Sigmoid colon (tissue), 7 donors: ENCODE data around the gene VIPR2. TPM values are rescaled to one million over a fixed set of nuclear protein-coding genes. Genes with fewer than 3 reads are reported as not detected.
"Not testable (repeated sequence)": the region's sequence is repeated elsewhere in the genome, so short reads cannot be mapped to it uniquely, and the experiment has no call there.

Experiments used
- DNase-seq: peaks from one replicate; pipeline ENCODE4 v3.0.0-alpha.2; 2019
- H3K27ac ChIP-seq, 4 donors: fragments of 200-600 bp; sonication (generic); one replicate each; pipeline ENCODE4 v1.5.1; 2016 to 2019; ENCODE audit warnings: mild to moderate bottlenecking in 1 of 4
- H3K27me3 ChIP-seq, 3 donors: fragments of 200-600 bp; sonication (generic); one replicate each; pipeline ENCODE4 v1.5.1; 2019; ENCODE audit warnings: mild to moderate bottlenecking in 1 of 3
- H3K36me3 ChIP-seq, 4 donors: fragments of 200-600 bp; sonication (generic); one replicate each; pipeline ENCODE4 v1.5.1; 2016 to 2019
- H3K4me1 ChIP-seq, 4 donors: fragments of 200-600 bp; sonication (generic); one replicate each; pipeline ENCODE4 v1.5.1; 2017 to 2019
- H3K4me3 ChIP-seq, 4 donors: fragments of 200-600 bp; sonication (generic); one replicate each; pipeline ENCODE4 v1.5.1; 2017 to 2019; ENCODE audit warnings: mild to moderate bottlenecking in 2 of 4, moderate library complexity in 1 of 4
- H3K9me3 ChIP-seq, 4 donors: fragments of 200-600 bp in 3 of 4; sonication (generic) in 3 of 4; one replicate each; pipeline versions ENCODE4 v1.5.1 to v1.6.1; 2013 to 2019
- EP300 ChIP-seq, 4 donors: sonication (generic); formaldehyde crosslinking; IDR thresholded peaks; one replicate each; pipeline ENCODE4 v1.6.1; 2017; ENCODE audit warnings: antibody characterized with exemption in 4 of 4
- POLR2A ChIP-seq, 2 donors: fragments of 450-650 bp; IDR thresholded peaks; one replicate each; pipeline ENCODE4 v1.6.1; 2016; ENCODE audit warnings: antibody characterized with exemption in 2 of 2, mild to moderate bottlenecking in 2 of 2, moderate library complexity in 2 of 2
- POLR2AphosphoS5 ChIP-seq, 4 donors: sonication (generic); formaldehyde crosslinking; IDR thresholded peaks; one replicate each; pipeline ENCODE4 v1.6.1; 2017; ENCODE audit warnings: antibody characterized with exemption in 4 of 4
- WGBS, 2 donors: extraction: QIAGEN DNeasy Blood & Tissue Kit; methylation state at CpG; one replicate each; pipeline ENCODE4 v1.1.7; 2013; 5-methylcytosine and 5-hydroxymethylcytosine counted together
- intact Hi-C: fragments of 100-400 bp; cut with DNase I; formaldehyde crosslinking; loops from one replicate; pipeline ENCODE4 v1.15.1; 2023
- polyA plus RNA-seq, 3 donors: library from polyadenylated mRNA; stranded (reverse); fragments of 200-250 nt; gene quantifications; one replicate each; pipeline ENCODE4 v1.2.3, GENCODE V29; 2013
- total RNA-seq, 4 donors: library from RNA; depleted of rRNA; stranded (reverse); fragments of >200 nt; gene quantifications; one replicate each; pipeline ENCODE4 v1.1.0, GENCODE V29; 2016
- TF ChIP-seq, protein P1 (sequence below), 4 experiments: fragments of 450-650 bp in 3 of 4; fragments of 200-600 bp in 1 of 4; IDR thresholded peaks; one replicate each; pipeline ENCODE4 v1.5.1; 2016 to 2019; ENCODE audit warnings: antibody characterized with exemption in 4 of 4, mild to moderate bottlenecking in 3 of 4, moderate library complexity in 2 of 4
- donor health status: healthy with polysubstance abuse.
- donor health status: Bipolar disorder and iron deficiency.
- donor health status: healthy.

The VIPR2 gene
- total and polyA plus RNA-seq, 7 donors = 0.23 to 21.4 (median 11.7) TPM

DNA sequence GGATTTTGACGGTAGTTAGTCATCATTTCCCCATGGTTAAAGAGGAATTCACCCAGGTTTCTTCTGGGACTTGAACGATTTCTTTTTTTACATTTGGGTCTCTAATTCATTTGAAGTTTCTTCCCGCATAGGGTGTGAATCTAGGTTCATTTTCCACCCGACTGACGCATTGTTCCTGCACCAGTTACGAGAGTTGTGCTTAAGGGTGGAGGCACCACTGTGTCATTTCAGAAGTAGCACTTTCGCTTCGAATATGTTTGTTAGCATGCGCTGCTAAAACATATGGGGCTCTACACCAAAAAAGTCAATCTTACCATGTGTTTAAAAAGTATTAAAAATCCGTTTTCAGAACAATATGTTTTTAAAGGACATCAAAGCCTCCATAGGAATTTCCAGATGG lies 140.3 kb downstream of the VIPR2 start:
- no peaks in the 10 kb centered on the region for H3K9me3 ChIP-seq
- H3K4me1 ChIP-seq = no peaks in the 10 kb centered on the region
- no peak overlapping the region for H3K4me3 ChIP-seq
- 81 to 86% methylated on average over 10 of the region's 10 CpGs for WGBS, 2 donors
- DNase-seq = no peak
- H3K27me3 ChIP-seq = no peaks in the 10 kb centered on the region
- no peak overlapping the region for H3K27ac ChIP-seq
- TF ChIP-seq POLR2A (IDR thresholded peaks at IDR 0.05) (no peak), POLR2AphosphoS5 (IDR thresholded peaks at IDR 0.05) (no peak), EP300 (IDR thresholded peaks at IDR 0.05) (no peak)
- TF ChIP-seq, protein P1, sequence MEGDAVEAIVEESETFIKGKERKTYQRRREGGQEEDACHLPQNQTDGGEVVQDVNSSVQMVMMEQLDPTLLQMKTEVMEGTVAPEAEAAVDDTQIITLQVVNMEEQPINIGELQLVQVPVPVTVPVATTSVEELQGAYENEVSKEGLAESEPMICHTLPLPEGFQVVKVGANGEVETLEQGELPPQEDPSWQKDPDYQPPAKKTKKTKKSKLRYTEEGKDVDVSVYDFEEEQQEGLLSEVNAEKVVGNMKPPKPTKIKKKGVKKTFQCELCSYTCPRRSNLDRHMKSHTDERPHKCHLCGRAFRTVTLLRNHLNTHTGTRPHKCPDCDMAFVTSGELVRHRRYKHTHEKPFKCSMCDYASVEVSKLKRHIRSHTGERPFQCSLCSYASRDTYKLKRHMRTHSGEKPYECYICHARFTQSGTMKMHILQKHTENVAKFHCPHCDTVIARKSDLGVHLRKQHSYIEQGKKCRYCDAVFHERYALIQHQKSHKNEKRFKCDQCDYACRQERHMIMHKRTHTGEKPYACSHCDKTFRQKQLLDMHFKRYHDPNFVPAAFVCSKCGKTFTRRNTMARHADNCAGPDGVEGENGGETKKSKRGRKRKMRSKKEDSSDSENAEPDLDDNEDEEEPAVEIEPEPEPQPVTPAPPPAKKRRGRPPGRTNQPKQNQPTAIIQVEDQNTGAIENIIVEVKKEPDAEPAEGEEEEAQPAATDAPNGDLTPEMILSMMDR (IDR thresholded peaks at IDR 0.05) = no peak
- intact Hi-C loops = no loop called here
- H3K36me3 ChIP-seq = no peaks in the 10 kb centered on the region

DNA sequence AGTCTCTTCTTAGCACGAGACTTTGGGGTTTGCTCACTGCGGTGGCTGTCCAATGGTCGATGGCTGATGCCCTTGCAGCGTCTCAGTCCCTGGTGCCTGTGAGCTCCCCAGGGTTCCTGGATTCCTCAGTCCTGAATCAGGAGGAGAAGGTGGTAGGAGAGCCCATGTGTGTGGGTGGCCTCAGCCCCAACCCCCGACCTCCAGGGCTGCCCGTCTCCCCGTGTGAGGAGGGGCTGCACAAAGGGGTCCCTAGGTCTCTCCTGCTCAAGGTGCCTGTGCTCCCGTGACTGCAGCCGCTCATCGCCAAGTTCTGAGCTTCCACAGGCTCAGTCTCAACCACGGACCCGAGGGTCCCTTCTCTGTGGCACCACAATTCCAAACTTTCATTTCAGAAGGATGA lies 142.9 kb downstream of the VIPR2 start:
- intact Hi-C loops = no loop called here
- 92% methylated on average over 12 of the region's 12 CpGs for WGBS, 2 donors
- H3K4me3 ChIP-seq = no peak overlapping the region

DNA sequence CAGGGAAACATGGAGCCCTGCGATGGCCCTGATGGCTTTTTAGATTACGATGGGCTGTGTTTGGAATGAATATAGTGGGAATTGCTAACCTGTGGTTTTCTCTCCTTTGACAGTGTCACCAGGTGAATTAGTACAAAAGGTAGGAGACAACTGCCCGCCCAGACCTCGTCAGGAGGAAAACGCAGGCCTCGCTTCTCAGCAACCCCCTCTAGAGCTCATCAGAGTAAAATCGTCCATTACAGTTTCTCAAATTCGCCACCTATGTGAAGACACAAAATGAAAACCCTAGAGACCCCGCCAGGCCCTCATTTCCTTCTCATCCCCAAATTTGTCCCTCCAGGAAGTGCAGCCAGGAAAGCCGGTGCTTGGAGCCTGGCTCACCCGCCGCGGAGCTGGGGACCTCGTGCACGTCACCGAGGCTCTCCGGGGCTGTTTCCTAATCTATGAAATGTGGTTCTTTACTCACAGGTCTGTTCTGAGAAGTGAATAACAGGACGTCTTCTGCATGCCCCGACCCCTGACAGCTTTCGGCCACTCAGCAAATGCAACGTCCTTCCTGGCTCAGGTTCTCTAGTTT lies 143.7 kb downstream of the VIPR2 start:
- Histone ChIP-seq H3K4me3 (no peak overlapping the region), H3K4me1 (peaks cover 0 to 7% (median 0%) of the 10 kb centered on the region in 4 donors), H3K9me3 (no peaks in the 10 kb centered on the region), H3K27ac (no peak overlapping the region), H3K27me3 (peaks cover 0 to 19% (median 0%) of the 10 kb centered on the region in 3 donors), H3K36me3 (no peaks in the 10 kb centered on the region)
- DNase-seq = no peak
- intact Hi-C loops = no loop called here
- 76 to 81% methylated on average over 21 of the region's 21 CpGs for WGBS, 2 donors
- TF ChIP-seq, protein P1 (IDR thresholded peaks at IDR 0.05) = no peak
- TF ChIP-seq POLR2AphosphoS5 (IDR thresholded peaks at IDR 0.05) = no peak
- TF ChIP-seq EP300 (IDR thresholded peaks at IDR 0.05) = no peak
- TF ChIP-seq POLR2A (IDR thresholded peaks at IDR 0.05) = no peak

More for the DNA sequence above, 142.9 kb downstream of the VIPR2 start:
- H3K27me3 ChIP-seq = peaks cover 0 to 10% (median 0%) of the 10 kb centered on the region in 3 donors
- TF ChIP-seq, protein P1 (IDR thresholded peaks at IDR 0.05) = no peak
- no peak for TF ChIP-seq EP300 (IDR thresholded peaks at IDR 0.05)
- no peak for TF ChIP-seq POLR2AphosphoS5 (IDR thresholded peaks at IDR 0.05)
- TF ChIP-seq POLR2A (IDR thresholded peaks at IDR 0.05) = no peak
- peaks cover 0 to 4% (median 0%) of the 10 kb centered on the region in 4 donors for H3K4me1 ChIP-seq
- DNase-seq = no peak
- H3K27ac ChIP-seq = no peak overlapping the region
- H3K36me3 ChIP-seq = no peaks in the 10 kb centered on the region
- H3K9me3 ChIP-seq = no peaks in the 10 kb centered on the region

DNA sequence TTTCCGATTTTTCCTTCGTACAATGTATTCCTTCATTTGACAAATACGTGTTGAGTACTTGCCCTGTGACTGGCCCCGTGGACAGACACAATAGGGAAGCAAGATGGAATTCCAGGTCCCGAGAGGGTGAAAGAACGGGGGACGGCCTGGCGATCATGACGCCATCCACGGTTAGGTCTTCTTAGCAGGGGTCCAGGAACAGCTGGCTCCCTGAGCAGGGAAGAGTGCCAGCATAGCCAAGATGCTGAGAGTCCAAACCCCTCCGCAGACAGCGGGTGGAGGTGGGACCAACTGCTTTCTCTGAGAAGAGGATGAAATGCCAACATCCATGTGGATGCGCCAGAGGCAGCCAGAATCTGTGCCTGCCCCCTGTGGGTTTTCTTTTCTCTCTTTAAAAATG lies 144.6 kb downstream of the VIPR2 start:
- Histone ChIP-seq H3K4me1 (peaks cover 0 to 7% (median 0%) of the 10 kb centered on the region in 4 donors), H3K36me3 (no peaks in the 10 kb centered on the region), H3K9me3 (no peaks in the 10 kb centered on the region), H3K27me3 (peaks cover 0 to 26% (median 0%) of the 10 kb centered on the region in 3 donors), H3K4me3 (no peak overlapping the region), H3K27ac (no peak overlapping the region)
- no peak for DNase-seq
- WGBS, 2 donors = 91 to 92% methylated on average over 13 of the region's 13 CpGs
- intact Hi-C loops = no loop called here
- TF ChIP-seq, protein P1 (IDR thresholded peaks at IDR 0.05) = no peak
- TF ChIP-seq EP300 (IDR thresholded peaks at IDR 0.05) (no peak), POLR2A (IDR thresholded peaks at IDR 0.05) (no peak)

DNA sequence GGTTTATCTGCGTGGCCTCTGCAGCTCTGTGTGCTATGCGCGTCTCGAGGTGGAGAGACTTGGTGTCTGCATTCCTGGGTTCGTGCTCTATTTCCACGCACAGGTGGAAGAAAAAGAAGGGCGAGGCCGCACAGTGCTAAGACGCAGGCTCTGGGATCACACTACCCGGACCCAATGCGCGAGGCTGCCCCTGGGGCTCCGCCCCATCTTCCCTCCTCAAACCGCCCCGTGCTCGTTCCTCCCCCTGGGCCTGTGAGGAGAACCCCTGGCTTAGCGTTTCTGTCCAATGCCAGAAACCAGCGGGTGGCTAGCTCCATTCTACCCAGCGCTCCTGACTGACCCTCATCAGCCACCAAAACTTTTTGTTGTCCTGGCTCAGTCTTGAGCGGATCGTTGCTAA lies 145.2 kb downstream of the VIPR2 start:
- TF ChIP-seq, protein P1 (IDR thresholded peaks at IDR 0.05) = no peak
- TF ChIP-seq POLR2A (IDR thresholded peaks at IDR 0.05) (no peak), POLR2AphosphoS5 (IDR thresholded peaks at IDR 0.05) (no peak), EP300 (IDR thresholded peaks at IDR 0.05) (no peak)
- no peak overlapping the region for H3K4me3 ChIP-seq
- no peaks in the 10 kb centered on the region for H3K36me3 ChIP-seq
- intact Hi-C loops = no loop called here
- no peak for DNase-seq
- peaks cover 0 to 7% (median 0%) of the 10 kb centered on the region in 4 donors for H3K4me1 ChIP-seq
- H3K27ac ChIP-seq = no peak overlapping the region
- WGBS, 2 donors = 85 to 91% methylated on average over 21 of the region's 21 CpGs
- H3K27me3 ChIP-seq = peaks cover 0 to 32% (median 0%) of the 10 kb centered on the region in 3 donors
- no peaks in the 10 kb centered on the region for H3K9me3 ChIP-seq

DNA sequence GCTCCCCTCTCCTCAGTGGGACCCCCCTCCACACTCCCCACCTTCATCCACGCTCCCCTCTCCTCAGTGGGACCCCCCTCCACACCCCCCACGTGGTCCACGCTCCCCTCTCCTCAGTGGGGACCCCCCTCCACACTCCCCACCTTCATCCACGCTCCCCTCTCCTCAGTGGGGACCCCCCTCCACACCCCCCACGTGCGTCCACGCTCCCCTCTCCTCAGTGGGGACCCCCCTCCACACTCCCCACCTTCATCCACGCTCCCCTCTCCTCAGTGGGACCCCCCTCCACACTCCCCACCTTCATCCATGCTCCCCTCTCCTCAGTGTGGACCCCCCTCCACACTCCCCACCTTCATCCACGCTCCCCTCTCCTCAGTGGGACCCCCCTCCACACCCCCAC lies 146.4 kb downstream of the VIPR2 start:
- intact Hi-C loops = not testable (repeated sequence)

More for the DNA sequence above, 146.4 kb downstream of the VIPR2 start:
- WGBS, 2 donors = 79 to 81% methylated on average over 7 of the region's 9 CpGs
- peaks cover 0 to 44% (median 6%) of the 10 kb centered on the region in 3 donors for H3K27me3 ChIP-seq
- not testable (repeated sequence) for H3K36me3 ChIP-seq, H3K4me3 ChIP-seq, H3K9me3 ChIP-seq, H3K4me1 ChIP-seq, DNase-seq, H3K27ac ChIP-seq
